Stimulated activated CD8-positive, alpha-beta memory T cell treated with anti-CD3 and anti-CD28 coated beads, Interleukin-4, amount 100 ng/mL, for 24 hours (primary cell): ENCODE data around the gene EXD2.
"Not testable (repeated sequence)": the region's sequence is repeated elsewhere in the genome, so short reads cannot be mapped to it uniquely, and the experiment has no call there.

ENCODE experiments used
- DNase-seq: peaks from one replicate; pipeline ENCODE4 v3.0.0-alpha.2; 2020; ENCODE audit warnings: low read depth

EXD2 gene

GRCh38 chr14:69249603-69250002 is 58.3 kb downstream of the EXD2 start:
- no peak for DNase-seq

- DNase-seq, result no peak
Observed at GRCh38 chr14:69252851-69253250, 61.6 kb downstream of the EXD2 start.

- no peak for DNase-seq
Observed at GRCh38 chr14:69259168-69259526, 67.8 kb downstream of the EXD2 start.

- no peak for DNase-seq
Observed at GRCh38 chr14:69259527-69260189, 68.4 kb downstream of the EXD2 start, which contains the start of gene GALNT16. Gene GALNT16, plus strand, starts transcription at chr14:69260158. Its CDS starts 133 bp downstream, at chr14:69260291.

GRCh38 chr14:69260190-69260860 is 69.0 kb downstream of the EXD2 start:
- DNase-seq, result no peak

GRCh38 chr14:69260861-69261564 is 69.7 kb downstream of the EXD2 start:
- DNase-seq, result peak; percentile 19

GRCh38 chr14:69261761-69262331 is 70.5 kb downstream of the EXD2 start:
- DNase-seq, result no peak

- DNase-seq, result no peak
Observed at GRCh38 chr14:69262516-69262915, 71.2 kb downstream of the EXD2 start.

- no peak for DNase-seq
Observed at GRCh38 chr14:69263364-69263763, 72.1 kb downstream of the EXD2 start.

- no peak for DNase-seq
Observed at GRCh38 chr14:69263771-69264170, 72.5 kb downstream of the EXD2 start.

- no peak for DNase-seq
Observed at GRCh38 chr14:69266572-69267345, 75.5 kb downstream of the EXD2 start.

GRCh38 chr14:69267492-69267891 is 76.2 kb downstream of the EXD2 start:
- DNase-seq, result no peak

GRCh38 chr14:69268223-69268622 is 76.9 kb downstream of the EXD2 start:
- no peak for DNase-seq

GRCh38 chr14:69268763-69269162 is 77.5 kb downstream of the EXD2 start:
- DNase-seq, result no peak

GRCh38 chr14:69269381-69269780 is 78.1 kb downstream of the EXD2 start:
- DNase-seq, result no peak

- no peak for DNase-seq
Observed at GRCh38 chr14:69270097-69270496, 78.8 kb downstream of the EXD2 start.

GRCh38 chr14:69270795-69271708 is 79.8 kb downstream of the EXD2 start:
- DNase-seq, result no peak

GRCh38 chr14:69274321-69274720 is 83.0 kb downstream of the EXD2 start:
- no peak for DNase-seq

- DNase-seq, result no peak
Observed at GRCh38 chr14:69275331-69275730, 84.0 kb downstream of the EXD2 start.

- not testable (repeated sequence) for DNase-seq
Observed at GRCh38 chr14:69277356-69277755, 86.1 kb downstream of the EXD2 start.

GRCh38 chr14:69280746-69281291 is 89.5 kb downstream of the EXD2 start:
- DNase-seq, result no peak
